Heart left ventricle (tissue), 13 donors: ENCODE results near the gene ARFGAP2.

Source experiments
- CTCF ChIP-seq, 12 donors: fragments of 200-600 bp; sonication (generic) in 4 of 12; IDR thresholded peaks; one replicate each; pipeline versions ENCODE4 v1.5.0 to v1.8.0; 2018 to 2022; ENCODE audit warnings: antibody characterized with exemption in 12 of 12, mild to moderate bottlenecking in 5 of 12
- POLR2A ChIP-seq, 2 donors: fragments of 450-650 bp; IDR thresholded peaks; one replicate each; pipeline ENCODE4 v1.6.1; 2017; ENCODE audit warnings: antibody characterized with exemption in 2 of 2, mild to moderate bottlenecking in 2 of 2, moderate library complexity in 2 of 2
- donor health status: ischemic (EF 13 %, LVEDD 7.1; RV severe dilation, severe dysfunction).
- donor health status: DM: no; HTN: yes; CAD: no.
- donor health status: DM: no; HTN: no; CAD: no.
- donor health status: ischemic (EF 25% LVEDD 6.9; RV normal size, moderate dysfunction).
- donor health status: ischemic (EF 25% LVEDD 5.7; RV mildly dilated, moderate dysfunction).
- donor health status: ischemic (EF 35%, LVEDD 5.7; RV mildly dilated, moderate dysfunction).
- donor health status: nonischemic (EF 11% LVEDD 7.7; RV severe dilation, severe dysfunction).
- donor health status: DM: yes; HTN: yes; CAD: no.
- donor health status: PGD.
- donor health status: ischemic (EF 29% LVEDD 5.4; RV normal size, mild dysfunction).
- donor health status: nonischemic (EF 23%, LVEDD 6.1; RV moderate dilation, normal function).

DNA sequence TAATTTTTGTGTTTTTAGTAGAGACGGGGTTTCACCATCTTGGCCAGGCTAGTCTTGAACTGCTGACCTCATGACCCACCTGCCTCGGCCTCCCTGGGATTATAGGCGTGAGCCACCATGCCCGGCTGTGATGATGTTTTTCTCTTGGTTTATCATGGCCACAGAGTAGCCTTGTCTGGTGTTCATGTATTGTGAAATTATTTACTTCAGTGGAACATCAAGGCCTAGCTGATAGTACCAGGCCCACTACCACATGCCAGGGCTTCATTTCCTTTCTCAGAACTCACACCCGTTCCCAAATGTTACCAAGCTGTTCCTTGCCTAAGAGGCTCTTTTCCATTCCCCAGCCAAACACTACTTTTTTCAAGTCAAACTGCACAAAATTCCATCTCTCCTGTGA, 31.9 kb upstream of the ARFGAP2 start:
- TF ChIP-seq CTCF (IDR thresholded peaks at IDR 0.05) (no peak), POLR2A (IDR thresholded peaks at IDR 0.05) (no peak)
